Activated gamma-delta T cell treated with anti-CD3 and anti-CD28 coated beads, Interleukin-2, amount 50 U/mL, for 16 hours (primary cell): ENCODE results near the gene ZMYND11.
"Not testable (repeated sequence)": the region's sequence is repeated elsewhere in the genome, so short reads cannot be mapped to it uniquely, and the experiment has no call there.

ENCODE experiments used
- DNase-seq: peaks from one replicate; pipeline ENCODE4 v3.0.0-alpha.2; 2020; ENCODE audit warnings: low read depth

Gene ZMYND11

GRCh38 chr10:134247-135131 lies 766 bp upstream of the ZMYND11 start:
- peak; percentile 17 for DNase-seq

- DNase-seq = peak; percentile 40
Observed at GRCh38 chr10:135601-136464, 578 bp downstream of the ZMYND11 start.

GRCh38 chr10:136465-136762 lies 1.2 kb downstream of the ZMYND11 start:
- DNase-seq = no peak

GRCh38 chr10:137031-137430 lies 1.8 kb downstream of the ZMYND11 start:
- peak; percentile 17 for DNase-seq

- DNase-seq = no peak
Observed at GRCh38 chr10:137606-138005, 2.4 kb downstream of the ZMYND11 start.

- no peak for DNase-seq
Observed at GRCh38 chr10:142371-142770, 7.1 kb downstream of the ZMYND11 start.

GRCh38 chr10:152915-153314 lies 17.7 kb downstream of the ZMYND11 start:
- DNase-seq = no peak

GRCh38 chr10:154348-154747 lies 19.1 kb downstream of the ZMYND11 start:
- no peak for DNase-seq

- DNase-seq = no peak
Observed at GRCh38 chr10:167383-167782, 32.1 kb downstream of the ZMYND11 start.

- DNase-seq = no peak
Observed at GRCh38 chr10:173741-174140, 38.5 kb downstream of the ZMYND11 start.

- DNase-seq = no peak
Observed at GRCh38 chr10:176677-177076, 41.4 kb downstream of the ZMYND11 start.

- no peak for DNase-seq
Observed at GRCh38 chr10:178208-178607, 43.0 kb downstream of the ZMYND11 start.

- no peak for DNase-seq
Observed at GRCh38 chr10:178723-179122, 43.5 kb downstream of the ZMYND11 start.

- no peak for DNase-seq
Observed at GRCh38 chr10:182441-183201, 47.4 kb downstream of the ZMYND11 start.

GRCh38 chr10:184174-184573 lies 48.9 kb downstream of the ZMYND11 start:
- no peak for DNase-seq

GRCh38 chr10:184911-185310 lies 49.7 kb downstream of the ZMYND11 start:
- no peak for DNase-seq

GRCh38 chr10:185571-185970 lies 50.3 kb downstream of the ZMYND11 start:
- not testable (repeated sequence) for DNase-seq

- DNase-seq = no peak
Observed at GRCh38 chr10:186911-187310, 51.7 kb downstream of the ZMYND11 start.

GRCh38 chr10:188546-188945 lies 53.3 kb downstream of the ZMYND11 start:
- no peak for DNase-seq

- no peak for DNase-seq
Observed at GRCh38 chr10:190216-190615, 55.0 kb downstream of the ZMYND11 start.

- no peak for DNase-seq
Observed at GRCh38 chr10:191703-192518, 56.7 kb downstream of the ZMYND11 start.

GRCh38 chr10:194281-194680 lies 59.0 kb downstream of the ZMYND11 start:
- DNase-seq = no peak
